Mononuclear cell (primary cell): ENCODE results near the gene NPAS3. TPM values are rescaled to one million over a fixed set of nuclear protein-coding genes. Genes with fewer than 3 reads are reported as not detected.

Experiments
- H3K27me3 ChIP-seq: 2 replicates; pipeline ENCODE4 v1.6.0; 2011; ENCODE audit warnings: low read length, control low read depth; ENCODE audit not compliant: insufficient read depth
- H3K4me1 ChIP-seq: 2 replicates; pipeline ENCODE4 v1.5.1; 2011; ENCODE audit warnings: mild to moderate bottlenecking, low read length, control low read depth; ENCODE audit not compliant: insufficient read depth
- H3K4me3 ChIP-seq: 2 replicates; pipeline ENCODE4 v1.5.1; 2011; ENCODE audit warnings: mild to moderate bottlenecking, low read length, moderate library complexity
- H3K9me3 ChIP-seq: 2 replicates; pipeline ENCODE4 v1.5.1; 2011; ENCODE audit warnings: low read depth, mild to moderate bottlenecking, control low read depth, low read length
- total RNA-seq: library from RNA; depleted of rRNA; stranded (reverse); fragments of >200 nt; gene quantifications from one replicate; pipeline ENCODE4 v1.2.3, GENCODE V29; 2012

Gene NPAS3
- total RNA-seq, 1 donor = not detected

GRCh38 chr14:33578461-33579216 is 640.0 kb downstream of the NPAS3 start:
- no peaks in the 10 kb centered on the region for H3K9me3 ChIP-seq
- H3K27me3 ChIP-seq = no peaks in the 10 kb centered on the region
- no peak overlapping the region for H3K4me3 ChIP-seq
- H3K4me1 ChIP-seq = no peaks in the 10 kb centered on the region

- Histone ChIP-seq H3K4me1 (no peaks in the 10 kb centered on the region), H3K27me3 (no peaks in the 10 kb centered on the region), H3K9me3 (no peaks in the 10 kb centered on the region), H3K4me3 (no peak overlapping the region)
Measured at GRCh38 chr14:33580231-33580749, 641.6 kb downstream of the NPAS3 start.

GRCh38 chr14:33580841-33581240 is 642.2 kb downstream of the NPAS3 start:
- Histone ChIP-seq H3K4me3 (no peak overlapping the region), H3K27me3 (no peaks in the 10 kb centered on the region), H3K4me1 (no peaks in the 10 kb centered on the region), H3K9me3 (no peaks in the 10 kb centered on the region)

- Histone ChIP-seq H3K4me1 (no peaks in the 10 kb centered on the region), H3K27me3 (no peaks in the 10 kb centered on the region), H3K9me3 (no peaks in the 10 kb centered on the region), H3K4me3 (no peak overlapping the region)
Measured at GRCh38 chr14:33584697-33585096, 646.0 kb downstream of the NPAS3 start.

GRCh38 chr14:33586806-33587205 is 648.1 kb downstream of the NPAS3 start:
- Histone ChIP-seq H3K4me1 (no peaks in the 10 kb centered on the region), H3K4me3 (no peak overlapping the region), H3K9me3 (no peaks in the 10 kb centered on the region), H3K27me3 (no peaks in the 10 kb centered on the region)

GRCh38 chr14:33587791-33588190 is 649.1 kb downstream of the NPAS3 start:
- H3K4me1 ChIP-seq = no peaks in the 10 kb centered on the region
- no peaks in the 10 kb centered on the region for H3K27me3 ChIP-seq
- no peaks in the 10 kb centered on the region for H3K9me3 ChIP-seq
- H3K4me3 ChIP-seq = no peak overlapping the region

- Histone ChIP-seq H3K9me3 (no peaks in the 10 kb centered on the region), H3K27me3 (no peaks in the 10 kb centered on the region), H3K4me1 (no peaks in the 10 kb centered on the region), H3K4me3 (no peak overlapping the region)
Measured at GRCh38 chr14:33588771-33589170, 650.1 kb downstream of the NPAS3 start.

- Histone ChIP-seq H3K27me3 (no peaks in the 10 kb centered on the region), H3K4me1 (no peaks in the 10 kb centered on the region), H3K9me3 (no peaks in the 10 kb centered on the region), H3K4me3 (no peak overlapping the region)
Measured at GRCh38 chr14:33589334-33589733, 650.7 kb downstream of the NPAS3 start.

GRCh38 chr14:33590891-33591630 is 652.4 kb downstream of the NPAS3 start:
- Histone ChIP-seq H3K9me3 (no peaks in the 10 kb centered on the region), H3K27me3 (no peaks in the 10 kb centered on the region), H3K4me3 (no peak overlapping the region), H3K4me1 (no peaks in the 10 kb centered on the region)

GRCh38 chr14:33592297-33592696 is 653.6 kb downstream of the NPAS3 start:
- Histone ChIP-seq H3K4me3 (no peak overlapping the region), H3K27me3 (no peaks in the 10 kb centered on the region), H3K9me3 (no peaks in the 10 kb centered on the region), H3K4me1 (no peaks in the 10 kb centered on the region)

- no peaks in the 10 kb centered on the region for H3K9me3 ChIP-seq
- no peak overlapping the region for H3K4me3 ChIP-seq
- H3K4me1 ChIP-seq = no peaks in the 10 kb centered on the region
- H3K27me3 ChIP-seq = no peaks in the 10 kb centered on the region
Measured at GRCh38 chr14:33596211-33597080, 657.8 kb downstream of the NPAS3 start.

GRCh38 chr14:33598582-33598981 is 659.9 kb downstream of the NPAS3 start:
- no peaks in the 10 kb centered on the region for H3K27me3 ChIP-seq
- H3K9me3 ChIP-seq = no peaks in the 10 kb centered on the region
- H3K4me3 ChIP-seq = no peak overlapping the region
- no peaks in the 10 kb centered on the region for H3K4me1 ChIP-seq

- no peaks in the 10 kb centered on the region for H3K27me3 ChIP-seq
- H3K4me3 ChIP-seq = no peak overlapping the region
- no peaks in the 10 kb centered on the region for H3K9me3 ChIP-seq
- H3K4me1 ChIP-seq = no peaks in the 10 kb centered on the region
Measured at GRCh38 chr14:33602396-33602795, 663.7 kb downstream of the NPAS3 start.

GRCh38 chr14:33606591-33606990 is 667.9 kb downstream of the NPAS3 start:
- no peak overlapping the region for H3K4me3 ChIP-seq
- no peaks in the 10 kb centered on the region for H3K27me3 ChIP-seq
- H3K9me3 ChIP-seq = no peaks in the 10 kb centered on the region
- no peaks in the 10 kb centered on the region for H3K4me1 ChIP-seq

- H3K27me3 ChIP-seq = no peaks in the 10 kb centered on the region
- no peak overlapping the region for H3K4me3 ChIP-seq
- H3K9me3 ChIP-seq = no peaks in the 10 kb centered on the region
- H3K4me1 ChIP-seq = no peaks in the 10 kb centered on the region
Measured at GRCh38 chr14:33609582-33609981, 670.9 kb downstream of the NPAS3 start.
